ENCODE data around the gene ABHD18. TPM values are rescaled to one million over a fixed set of nuclear protein-coding genes. Genes with fewer than 3 reads are reported as not detected.
A peak's percentile ranks its signal among the peaks of the same experiment; 100 is the strongest.
"Not testable (repeated sequence)": the region's sequence is repeated elsewhere in the genome, so short reads cannot be mapped to it uniquely, and the experiment has no call there.

Gene ABHD18
- total RNA-seq, 4 donors from 2014 or later: 3.9 to 7.8 (median 5.8) TPM

DNA sequence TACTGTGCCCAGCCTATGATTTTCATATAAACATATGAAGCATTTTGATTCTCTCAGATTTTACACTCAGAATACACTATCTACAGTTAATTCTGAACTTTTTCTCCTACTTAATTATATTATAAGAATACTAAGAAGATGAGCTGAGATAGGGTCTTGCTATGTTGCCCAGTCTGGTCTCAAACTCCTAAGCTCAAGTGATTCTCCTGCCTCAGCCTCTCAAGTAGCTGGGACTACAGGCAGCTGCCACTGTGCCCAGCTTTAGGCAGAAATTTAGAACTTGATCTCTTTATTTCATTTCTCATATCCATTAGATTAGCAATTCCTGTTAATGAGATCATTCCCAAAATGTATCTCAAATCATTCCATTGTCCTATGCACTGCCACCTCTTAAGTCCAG, 91.2 kb downstream of the ABHD18 start:
- Histone ChIP-seq H3K9me3 (no peaks in the 10 kb centered on the region), H3K27ac (no peak overlapping the region), H3K36me3 (no peaks in the 10 kb centered on the region), H3K27me3 (no peaks in the 10 kb centered on the region), H3K4me1 (no peaks in the 10 kb centered on the region), H3K4me3 (no peak overlapping the region)
- ATAC-seq (no peak), DNase-seq (no peak)
- in situ Hi-C loops (cut with MboI; ENCODE audit: low sequenced_read_pairs in 4 of 4): no loop called here
- TF ChIP-seq, protein P1, sequence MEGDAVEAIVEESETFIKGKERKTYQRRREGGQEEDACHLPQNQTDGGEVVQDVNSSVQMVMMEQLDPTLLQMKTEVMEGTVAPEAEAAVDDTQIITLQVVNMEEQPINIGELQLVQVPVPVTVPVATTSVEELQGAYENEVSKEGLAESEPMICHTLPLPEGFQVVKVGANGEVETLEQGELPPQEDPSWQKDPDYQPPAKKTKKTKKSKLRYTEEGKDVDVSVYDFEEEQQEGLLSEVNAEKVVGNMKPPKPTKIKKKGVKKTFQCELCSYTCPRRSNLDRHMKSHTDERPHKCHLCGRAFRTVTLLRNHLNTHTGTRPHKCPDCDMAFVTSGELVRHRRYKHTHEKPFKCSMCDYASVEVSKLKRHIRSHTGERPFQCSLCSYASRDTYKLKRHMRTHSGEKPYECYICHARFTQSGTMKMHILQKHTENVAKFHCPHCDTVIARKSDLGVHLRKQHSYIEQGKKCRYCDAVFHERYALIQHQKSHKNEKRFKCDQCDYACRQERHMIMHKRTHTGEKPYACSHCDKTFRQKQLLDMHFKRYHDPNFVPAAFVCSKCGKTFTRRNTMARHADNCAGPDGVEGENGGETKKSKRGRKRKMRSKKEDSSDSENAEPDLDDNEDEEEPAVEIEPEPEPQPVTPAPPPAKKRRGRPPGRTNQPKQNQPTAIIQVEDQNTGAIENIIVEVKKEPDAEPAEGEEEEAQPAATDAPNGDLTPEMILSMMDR (IDR thresholded peaks at IDR 0.05 in 4 of 5, conservative IDR thresholded peaks at IDR 0.05 in 1 of 5): no peak
- no peak for TF ChIP-seq POLR2A (IDR thresholded peaks at IDR 0.05)
- intact Hi-C loops (cut with DNase I; ENCODE audit: low total_unique reads): no loop called here

DNA sequence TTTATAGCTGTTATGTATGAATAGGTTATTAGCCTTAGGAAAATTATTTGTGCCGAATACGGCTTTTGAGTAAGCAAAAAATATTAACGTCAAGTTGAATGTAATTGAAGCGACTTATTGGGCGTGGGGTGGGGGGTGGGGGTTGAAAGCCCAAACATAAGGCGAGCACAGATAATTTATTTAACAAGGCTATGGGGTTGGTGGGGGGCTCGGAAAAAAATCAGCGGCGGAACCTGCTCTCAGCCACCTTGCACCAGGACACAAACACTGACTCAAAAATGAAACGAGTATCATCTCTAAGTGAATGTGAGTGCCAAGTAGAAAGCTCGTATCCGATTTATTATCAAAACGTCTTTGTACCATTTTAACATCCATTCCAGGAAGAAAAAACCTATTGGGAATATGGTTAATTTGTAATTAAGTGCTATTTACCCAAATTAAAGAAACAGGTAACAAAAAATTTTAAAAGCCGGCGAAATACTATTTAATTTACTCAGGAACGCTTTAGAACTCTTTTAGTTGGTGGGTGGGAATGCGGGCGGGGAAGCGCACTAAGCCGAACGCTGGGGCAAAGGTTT, 95.0 kb downstream of the ABHD18 start:
- TF ChIP-seq, protein P1 (IDR thresholded peaks at IDR 0.05 in 4 of 5, conservative IDR thresholded peaks at IDR 0.05 in 1 of 5): no peak
- no peak for TF ChIP-seq POLR2A (IDR thresholded peaks at IDR 0.05)
- in situ Hi-C loops (cut with MboI; ENCODE audit: low sequenced_read_pairs in 4 of 4): loop anchor here in 1 of 4 donors (10.0 kb wide), 1 partner anchor 95 kb away; the partner anchor contains the start of genes ABHD18 and MFSD8
- H3K36me3 ChIP-seq: no peaks in the 10 kb centered on the region
- no peak for DNase-seq
- H3K4me3 ChIP-seq: peak overlapping the region; percentile 55 to 95 (median 65)
- H3K27ac ChIP-seq: peak overlapping the region; percentile 92 to 99 (median 94)
- intact Hi-C loops (cut with DNase I; ENCODE audit: low total_unique reads): loop anchor here (2.0 to 5.0 kb wide), 5 partner anchors 95 to 1033 kb away; partner anchors contain the start of genes ABHD18, HSPA4L, MFSD8 and PGRMC2
- no peak for ATAC-seq
- no peaks in the 10 kb centered on the region for H3K27me3 ChIP-seq
- H3K4me1 ChIP-seq: peaks cover 10 to 12% of the 10 kb centered on the region in 2 donors
- H3K9me3 ChIP-seq: no peaks in the 10 kb centered on the region

DNA sequence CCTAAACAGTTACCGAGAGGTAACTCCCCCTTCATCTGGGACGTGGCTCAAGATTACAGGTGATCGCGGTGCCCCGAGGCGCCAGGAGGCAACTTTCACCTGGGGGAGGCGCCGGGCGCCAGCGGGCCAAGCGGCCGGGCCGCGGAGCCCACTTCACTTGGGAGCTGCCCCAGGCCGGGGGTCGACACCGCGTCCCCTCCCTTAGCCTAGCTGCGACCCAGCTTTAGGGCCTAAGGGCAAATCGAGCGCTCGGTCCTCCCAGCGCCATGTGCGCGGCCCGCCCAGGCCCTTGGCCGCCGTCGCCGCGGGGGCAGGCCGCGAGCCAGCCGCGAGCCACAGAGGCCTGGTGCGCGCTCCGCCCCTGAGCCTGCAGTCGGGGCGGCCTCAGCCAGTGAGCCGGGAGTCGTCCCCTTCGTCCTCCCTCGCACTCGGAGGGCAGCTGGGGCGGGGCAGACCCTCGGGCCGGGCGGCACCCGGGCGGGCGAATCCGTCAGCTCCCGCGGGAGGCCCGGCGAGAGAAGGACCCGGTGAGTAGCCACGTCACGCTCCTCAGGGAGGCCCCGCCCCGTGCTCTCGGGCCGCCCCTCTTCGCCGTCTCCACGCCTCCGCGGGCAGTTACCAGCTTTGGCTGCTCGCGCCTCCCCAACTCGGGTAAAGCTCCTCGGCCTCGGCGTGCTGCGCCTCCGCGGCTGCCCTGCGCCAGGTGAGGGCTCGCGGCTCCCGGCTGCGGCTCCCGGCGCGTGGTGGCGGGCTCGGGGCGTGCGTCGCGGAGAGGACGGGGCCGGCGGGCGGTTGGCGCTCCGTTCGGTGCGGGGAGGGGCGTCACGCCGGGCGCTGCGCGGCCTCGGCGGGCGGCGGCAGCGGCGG, 95.7 kb downstream of the ABHD18 start, which contains the start of gene LARP1B:
TSS of gene LARP1B (plus strand) at position 614 of the 867 bp plus-strand sequence. CDS start 13,640 bp downstream, outside the sequence.
- peaks cover 10 to 12% of the 10 kb centered on the region in 2 donors for H3K4me1 ChIP-seq
- DNase-seq (peak; percentile 94), ATAC-seq (peak; percentile 88 to 91)
- intact Hi-C loops (cut with DNase I; ENCODE audit: low total_unique reads): loop anchor here (2.0 to 5.0 kb wide), 5 partner anchors 96 to 1032 kb away; partner anchors contain the start of genes ABHD18, HSPA4L, MFSD8 and PGRMC2
- peak; percentile 92 to 94 for TF ChIP-seq POLR2A (IDR thresholded peaks at IDR 0.05)
- TF ChIP-seq, protein P1 (IDR thresholded peaks at IDR 0.05 in 4 of 5, conservative IDR thresholded peaks at IDR 0.05 in 1 of 5): peak in 1 of 5 experiments; percentile 9
- H3K4me3 ChIP-seq: peak within 1 kb of the TSS; percentile 55 to 95 (median 65)
- H3K36me3 ChIP-seq: no peaks in the 10 kb centered on the region
- no peaks in the 10 kb centered on the region for H3K9me3 ChIP-seq
- in situ Hi-C loops (cut with MboI; ENCODE audit: low sequenced_read_pairs in 4 of 4): loop anchor here in 1 of 4 donors (10.0 kb wide), 1 partner anchor 96 kb away; the partner anchor contains the start of genes ABHD18 and MFSD8
- H3K27ac ChIP-seq: peak within 1 kb of the TSS; percentile 92 to 99 (median 94)
- H3K27me3 ChIP-seq: no peaks in the 10 kb centered on the region

DNA sequence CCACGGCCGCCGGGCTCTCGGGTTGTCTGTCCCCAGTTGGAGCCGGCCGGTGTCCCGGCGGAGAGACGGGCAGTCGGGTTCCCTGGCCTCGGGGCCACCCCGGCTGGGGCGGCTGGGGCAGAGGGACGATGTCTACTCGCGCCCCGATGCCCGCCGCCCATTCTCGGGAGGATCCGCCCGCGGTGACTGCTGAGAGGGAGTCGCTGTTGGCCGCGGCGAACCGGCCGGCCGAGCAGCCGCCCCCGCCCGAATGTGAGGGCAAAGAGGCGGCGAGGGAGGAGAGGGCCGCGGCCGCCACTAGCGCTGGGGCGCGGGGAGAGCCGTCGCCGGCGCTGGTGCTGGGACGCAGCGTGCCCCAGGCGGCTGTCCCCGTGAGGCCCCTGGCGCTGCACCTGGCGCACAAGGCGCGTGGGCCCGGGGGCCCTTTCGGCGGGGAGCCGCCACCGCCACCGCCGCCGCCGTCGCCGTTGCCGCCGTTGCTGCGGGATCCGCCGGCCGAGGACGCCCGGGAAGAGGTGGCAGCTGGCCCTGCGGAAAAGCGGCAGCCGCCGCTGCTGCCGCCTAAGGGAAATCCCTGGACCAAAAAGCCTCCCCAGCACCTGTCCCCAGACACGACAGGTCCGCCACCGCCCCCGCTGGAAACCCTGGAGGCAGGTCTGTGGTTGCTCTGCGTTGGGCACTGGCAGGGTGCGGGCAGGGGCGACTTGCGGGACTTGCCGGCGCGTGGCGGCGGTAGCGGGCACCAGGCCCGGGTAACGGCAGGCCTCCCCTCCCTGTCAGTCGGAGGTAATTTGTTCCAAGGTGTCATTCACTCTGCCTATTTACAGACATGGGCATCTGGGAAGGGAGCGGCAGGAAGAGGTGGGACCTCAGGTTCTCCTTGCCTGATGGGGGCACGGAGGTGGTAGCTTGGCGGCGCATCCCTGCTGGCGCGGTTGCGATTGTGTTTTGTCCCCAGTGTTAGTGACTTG, 96.6 kb downstream of the ABHD18 start:
- Histone ChIP-seq H3K27me3 (no peaks in the 10 kb centered on the region), H3K9me3 (no peaks in the 10 kb centered on the region), H3K4me3 (peak overlapping the region; percentile 55 to 95 (median 65)), H3K4me1 (peaks cover 10 to 12% of the 10 kb centered on the region in 2 donors), H3K27ac (peak overlapping the region; percentile 92 to 99 (median 94)), H3K36me3 (no peaks in the 10 kb centered on the region)
- in situ Hi-C loops (cut with MboI; ENCODE audit: low sequenced_read_pairs in 4 of 4) (loop anchor here in 1 of 4 donors (10.0 kb wide), 1 partner anchor 97 kb away; the partner anchor contains the start of genes ABHD18 and MFSD8), intact Hi-C loops (cut with DNase I; ENCODE audit: low total_unique reads) (loop anchor here (2.0 to 5.0 kb wide), 5 partner anchors 97 to 1031 kb away; partner anchors contain the start of genes ABHD18, HSPA4L, MFSD8 and PGRMC2)
- DNase-seq: peak; percentile 46 to 65
- ATAC-seq: peak; percentile 50 to 52
- TF ChIP-seq, protein P1 (IDR thresholded peaks at IDR 0.05 in 4 of 5, conservative IDR thresholded peaks at IDR 0.05 in 1 of 5): peak in 1 of 5 experiments; percentile 26
- peak; percentile 45 to 60 for TF ChIP-seq POLR2A (IDR thresholded peaks at IDR 0.05)

DNA sequence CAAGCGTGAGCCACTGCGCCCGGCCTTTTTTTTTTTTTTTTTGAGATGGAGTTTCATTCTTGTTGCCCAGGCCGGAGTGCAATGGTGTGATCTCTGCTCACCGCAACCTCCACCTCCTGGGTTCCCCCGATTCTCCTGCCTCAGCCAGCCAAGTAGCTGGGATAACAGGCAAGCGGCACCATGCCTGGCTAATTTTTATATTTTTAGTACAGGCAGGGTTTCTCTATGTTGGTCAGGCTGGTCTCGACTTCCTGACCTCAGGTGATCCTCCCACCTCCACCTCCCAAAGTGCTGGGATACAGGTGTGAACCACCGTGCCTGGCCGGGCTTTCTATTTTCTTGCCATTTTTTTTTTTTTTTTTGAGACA, 101.2 kb downstream of the ABHD18 start:
- H3K27ac ChIP-seq; H3K4me3 ChIP-seq; ATAC-seq; H3K27me3 ChIP-seq; intact Hi-C loops (cut with DNase I; ENCODE audit: low total_unique reads); DNase-seq; H3K36me3 ChIP-seq; H3K9me3 ChIP-seq: not testable (repeated sequence)
- peaks cover 10 to 12% of the 10 kb centered on the region in 2 donors for H3K4me1 ChIP-seq
- in situ Hi-C loops (cut with MboI; ENCODE audit: low sequenced_read_pairs in 4 of 4): loop anchor here in 1 of 4 donors (10.0 kb wide), 1 partner anchor 102 kb away; the partner anchor contains the start of genes ABHD18 and MFSD8
